Choroid plexus epithelial cell (primary cell): ENCODE results near the gene GPR52.

Experiments
- DNase-seq: peaks from one replicate; pipeline ENCODE4 v3.0.0-alpha.2; 2010; ENCODE audit warnings: low read depth
- H3K4me3 ChIP-seq: 2 replicates; pipeline ENCODE4 v1.5.1; 2011; ENCODE audit warnings: low read depth, mild to moderate bottlenecking, control low read depth, low read length, moderate library complexity
- TF ChIP-seq, protein P1 (sequence below): conservative IDR thresholded peaks from 2 replicates; pipeline ENCODE4 v1.5.1; 2011; ENCODE audit warnings: low read depth, mild to moderate bottlenecking, control low read depth, inconsistent platforms, low read length, moderate library complexity

The GPR52 gene, protein sequence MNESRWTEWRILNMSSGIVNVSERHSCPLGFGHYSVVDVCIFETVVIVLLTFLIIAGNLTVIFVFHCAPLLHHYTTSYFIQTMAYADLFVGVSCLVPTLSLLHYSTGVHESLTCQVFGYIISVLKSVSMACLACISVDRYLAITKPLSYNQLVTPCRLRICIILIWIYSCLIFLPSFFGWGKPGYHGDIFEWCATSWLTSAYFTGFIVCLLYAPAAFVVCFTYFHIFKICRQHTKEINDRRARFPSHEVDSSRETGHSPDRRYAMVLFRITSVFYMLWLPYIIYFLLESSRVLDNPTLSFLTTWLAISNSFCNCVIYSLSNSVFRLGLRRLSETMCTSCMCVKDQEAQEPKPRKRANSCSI

DNA sequence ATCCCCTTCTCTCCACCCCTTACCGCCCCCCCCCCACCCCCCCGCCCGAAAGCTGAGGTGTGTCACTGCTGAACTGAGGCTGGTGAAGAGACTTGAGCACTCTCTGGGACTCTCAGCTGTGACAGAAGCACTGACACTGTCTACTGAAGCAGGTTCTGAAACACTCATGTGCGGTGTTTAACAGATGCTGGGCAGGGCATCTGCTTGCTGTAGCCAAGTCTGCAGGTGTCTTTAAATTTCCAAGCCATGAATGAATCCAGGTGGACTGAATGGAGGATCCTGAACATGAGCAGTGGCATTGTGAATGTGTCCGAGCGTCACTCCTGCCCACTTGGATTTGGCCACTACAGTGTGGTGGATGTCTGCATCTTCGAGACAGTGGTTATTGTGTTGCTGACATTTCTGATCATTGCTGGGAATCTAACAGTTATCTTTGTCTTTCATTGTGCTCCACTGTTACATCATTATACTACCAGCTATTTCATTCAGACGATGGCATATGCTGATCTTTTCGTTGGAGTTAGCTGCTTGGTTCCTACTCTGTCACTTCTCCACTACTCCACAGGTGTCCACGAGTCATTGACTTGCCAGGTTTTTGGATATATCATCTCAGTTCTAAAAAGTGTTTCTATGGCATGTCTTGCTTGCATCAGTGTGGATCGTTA lies at the start of gene GPR52:
Gene GPR52 (plus strand): TSS at position 99 of the 665 bp plus-strand sequence. CDS start 148 bp downstream, at position 247.
- DNase-seq: no peak
- TF ChIP-seq, protein P1, sequence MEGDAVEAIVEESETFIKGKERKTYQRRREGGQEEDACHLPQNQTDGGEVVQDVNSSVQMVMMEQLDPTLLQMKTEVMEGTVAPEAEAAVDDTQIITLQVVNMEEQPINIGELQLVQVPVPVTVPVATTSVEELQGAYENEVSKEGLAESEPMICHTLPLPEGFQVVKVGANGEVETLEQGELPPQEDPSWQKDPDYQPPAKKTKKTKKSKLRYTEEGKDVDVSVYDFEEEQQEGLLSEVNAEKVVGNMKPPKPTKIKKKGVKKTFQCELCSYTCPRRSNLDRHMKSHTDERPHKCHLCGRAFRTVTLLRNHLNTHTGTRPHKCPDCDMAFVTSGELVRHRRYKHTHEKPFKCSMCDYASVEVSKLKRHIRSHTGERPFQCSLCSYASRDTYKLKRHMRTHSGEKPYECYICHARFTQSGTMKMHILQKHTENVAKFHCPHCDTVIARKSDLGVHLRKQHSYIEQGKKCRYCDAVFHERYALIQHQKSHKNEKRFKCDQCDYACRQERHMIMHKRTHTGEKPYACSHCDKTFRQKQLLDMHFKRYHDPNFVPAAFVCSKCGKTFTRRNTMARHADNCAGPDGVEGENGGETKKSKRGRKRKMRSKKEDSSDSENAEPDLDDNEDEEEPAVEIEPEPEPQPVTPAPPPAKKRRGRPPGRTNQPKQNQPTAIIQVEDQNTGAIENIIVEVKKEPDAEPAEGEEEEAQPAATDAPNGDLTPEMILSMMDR: no peak

DNA sequence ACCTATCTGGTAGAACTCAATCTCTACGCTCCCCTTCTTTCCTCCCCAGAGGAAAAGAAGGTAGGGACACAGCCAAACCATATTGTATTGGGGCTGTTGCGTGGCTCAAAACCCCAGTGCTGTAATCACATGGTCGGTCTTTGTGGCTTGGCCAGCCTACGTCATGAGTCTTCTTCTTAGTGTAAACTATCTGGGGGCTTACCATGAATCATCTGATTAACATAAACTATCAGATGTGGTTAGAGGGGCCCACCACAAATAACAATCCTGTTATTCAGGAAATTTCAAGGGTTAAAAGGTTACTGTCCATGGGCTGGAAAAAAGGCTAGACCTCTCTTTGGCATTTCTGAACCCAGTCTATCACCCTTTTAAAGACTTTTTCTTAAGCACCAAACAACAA lies 49.5 kb upstream of the GPR52 start:
- DNase-seq: peak; percentile 84

More for the DNA sequence above, at the start of gene GPR52:
- no peak within 1 kb of the TSS for H3K4me3 ChIP-seq

DNA sequence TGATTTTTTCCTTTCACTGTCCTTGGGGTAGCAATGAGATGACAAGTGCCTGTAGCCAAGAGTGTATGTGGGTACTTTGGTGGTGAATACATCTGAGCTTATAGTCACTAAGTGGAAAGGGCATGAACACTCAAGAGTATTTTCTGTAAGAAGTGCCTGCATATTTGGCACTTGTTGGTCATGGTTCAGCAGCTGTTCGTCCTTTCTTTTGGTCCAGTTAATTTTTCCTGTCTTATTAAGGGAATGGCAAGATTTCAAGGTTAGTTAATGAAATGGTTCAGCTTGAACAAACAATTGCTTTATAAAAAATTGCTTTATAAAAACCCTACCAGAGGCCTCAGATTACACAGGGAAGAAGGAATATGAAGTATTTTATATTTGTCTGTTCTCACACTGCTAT lies 48.6 kb upstream of the GPR52 start:
- TF ChIP-seq, protein P1: no peak
- no peak overlapping the region for H3K4me3 ChIP-seq
- no peak for DNase-seq

More for the DNA sequence above, 49.5 kb upstream of the GPR52 start:
- no peak overlapping the region for H3K4me3 ChIP-seq
- TF ChIP-seq, protein P1: no peak

DNA sequence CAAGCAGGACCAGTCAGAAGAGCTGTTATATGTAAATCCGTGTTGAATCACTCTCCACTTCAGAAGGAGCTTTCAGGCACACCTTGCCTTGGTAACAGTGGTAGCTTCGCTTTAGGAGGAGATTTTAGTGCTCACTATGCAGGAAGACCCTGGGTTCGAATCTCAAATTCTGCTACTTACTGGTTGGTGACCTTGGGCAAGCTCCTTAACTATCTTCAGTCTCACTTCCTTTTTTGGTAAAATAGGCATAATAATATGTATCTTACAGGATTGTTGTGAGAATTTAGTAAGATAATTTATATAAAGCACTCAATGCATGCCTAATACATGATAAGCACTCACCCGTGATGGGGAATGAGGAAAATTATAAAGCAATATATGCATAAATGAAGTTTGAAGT lies 46.7 kb upstream of the GPR52 start:
- no peak for DNase-seq
- H3K4me3 ChIP-seq: no peak overlapping the region
- TF ChIP-seq, protein P1: no peak

DNA sequence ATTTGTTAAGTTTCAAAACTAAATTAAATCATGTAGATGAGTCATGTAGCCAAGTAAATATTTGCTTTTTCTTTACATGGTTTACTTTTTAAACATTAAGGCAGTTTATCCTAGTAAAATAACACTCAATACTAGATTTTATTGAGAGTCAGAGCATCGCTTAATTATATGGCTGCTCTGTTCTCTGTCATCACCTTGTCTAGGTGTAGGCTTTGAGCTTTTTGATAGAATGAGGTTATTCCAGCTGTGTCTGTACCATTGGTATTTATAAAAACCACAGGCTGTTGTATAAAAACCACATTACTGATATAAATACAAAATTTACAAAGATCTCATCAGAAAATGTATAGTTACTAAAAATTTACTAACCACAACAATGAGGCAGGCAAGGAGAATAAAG lies 42.5 kb upstream of the GPR52 start:
- no peak for DNase-seq
- TF ChIP-seq, protein P1: no peak
- no peak overlapping the region for H3K4me3 ChIP-seq

DNA sequence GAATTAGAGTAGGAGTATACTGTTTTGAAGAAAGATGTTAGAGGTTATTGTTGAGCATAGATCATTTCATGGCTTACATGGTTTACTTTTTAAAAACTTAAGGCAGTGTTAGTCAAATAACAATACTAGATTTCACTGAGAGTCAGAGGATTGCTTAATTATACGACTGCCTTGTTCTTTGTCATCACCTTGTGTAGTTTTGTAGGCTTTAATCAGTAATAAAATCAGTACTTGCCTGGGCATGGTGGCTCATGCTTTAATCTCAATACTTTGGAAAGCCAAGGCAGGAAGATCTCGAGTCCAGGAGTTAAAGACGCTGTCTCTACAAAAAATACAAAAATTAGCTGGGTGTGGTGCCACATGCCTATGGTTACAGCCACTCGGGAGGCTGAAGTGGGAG lies 41.3 kb upstream of the GPR52 start:
- H3K4me3 ChIP-seq: no peak overlapping the region
- DNase-seq: no peak
- TF ChIP-seq, protein P1: no peak
